Duodenal mucosa (tissue), 2 donors: ENCODE measurements around the gene LRRC75B.

Source experiments
- H3K27ac ChIP-seq: one replicate; pipeline ENCODE4 v1.7.0; 2013; ENCODE audit warnings: low read depth, low read length
- H3K27me3 ChIP-seq, 2 donors: one replicate each; pipeline ENCODE4 v1.7.0; 2013; ENCODE audit warnings: low read length in 2 of 2, control low read depth in 1 of 2; ENCODE audit not compliant: insufficient read depth in 2 of 2, control insufficient read depth in 1 of 2
- H3K36me3 ChIP-seq, 2 donors: one replicate each; pipeline ENCODE4 v1.7.0; 2013; ENCODE audit warnings: low read length in 2 of 2, control low read depth in 1 of 2; ENCODE audit not compliant: insufficient read depth in 2 of 2, control insufficient read depth in 1 of 2
- H3K4me1 ChIP-seq, 2 donors: one replicate each; pipeline ENCODE4 v1.7.0; 2013; ENCODE audit warnings: low read length in 2 of 2, control low read depth in 1 of 2; ENCODE audit not compliant: insufficient read depth in 2 of 2, control insufficient read depth in 1 of 2
- H3K4me3 ChIP-seq, 2 donors: one replicate each; pipeline ENCODE4 v1.7.0; 2013; ENCODE audit warnings: low read length in 2 of 2, low read depth in 1 of 2
- H3K9ac ChIP-seq, 2 donors: one replicate each; pipeline ENCODE4 v1.7.0; 2013; ENCODE audit warnings: low read length in 2 of 2, low read depth in 1 of 2
- H3K9me3 ChIP-seq, 2 donors: one replicate each; pipeline ENCODE4 v1.7.0; 2013; ENCODE audit warnings: low read length in 2 of 2, control low read depth in 1 of 2; ENCODE audit not compliant: control insufficient read depth in 1 of 2

Gene LRRC75B

DNA sequence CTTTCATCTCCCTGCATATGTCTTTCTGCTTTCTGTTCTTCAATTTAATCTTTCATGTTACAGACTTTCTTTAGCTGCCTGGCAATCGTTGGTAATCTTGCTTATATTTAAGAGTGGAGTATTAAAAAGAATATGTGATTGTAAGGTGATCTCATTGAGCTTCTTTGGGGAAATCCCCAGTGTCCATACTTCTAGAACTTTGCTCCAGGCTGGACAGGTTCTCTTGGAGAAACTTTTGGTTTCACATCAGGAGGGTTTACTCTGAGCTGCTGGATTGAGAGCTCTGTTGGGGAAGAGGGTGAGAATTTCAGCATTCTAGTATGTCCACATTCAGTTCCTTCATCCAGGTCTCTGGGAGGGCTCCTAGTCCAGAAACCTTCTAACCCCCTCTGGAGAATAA is 16.1 kb downstream of the LRRC75B start:
- peaks cover 31 to 36% of the 10 kb centered on the region in 2 donors for H3K4me1 ChIP-seq
- no peaks in the 10 kb centered on the region for H3K27me3 ChIP-seq
- no peak overlapping the region for H3K27ac ChIP-seq
- no peaks in the 10 kb centered on the region for H3K9me3 ChIP-seq
- H3K36me3 ChIP-seq, result peaks cover 8 to 31% of the 10 kb centered on the region in 2 donors
- no peak overlapping the region for H3K9ac ChIP-seq
- H3K4me3 ChIP-seq, result no peak overlapping the region

DNA sequence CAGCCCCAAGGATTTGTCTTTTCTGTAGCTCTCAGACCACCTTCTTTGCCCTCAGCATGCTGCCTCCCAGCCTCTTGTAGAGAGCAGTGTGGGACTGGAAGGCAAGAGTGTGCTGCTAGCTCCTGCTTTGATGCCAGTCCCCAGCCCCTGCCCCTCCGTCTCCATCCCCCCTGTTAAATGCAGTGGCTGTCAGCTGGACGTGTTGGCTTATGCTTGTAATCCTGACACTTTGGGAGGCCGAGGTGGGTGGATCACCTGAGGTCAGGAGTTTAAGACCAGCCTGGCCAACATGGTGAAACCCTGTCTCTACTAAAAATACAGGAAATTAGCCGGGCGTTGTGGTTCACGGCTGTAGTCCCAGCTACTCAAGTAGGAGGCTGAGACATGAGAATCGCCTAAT is 21.6 kb downstream of the LRRC75B start:
- Histone ChIP-seq H3K27ac (no peak overlapping the region), H3K27me3 (no peaks in the 10 kb centered on the region), H3K36me3 (peaks cover 28 to 77% of the 10 kb centered on the region in 2 donors), H3K4me3 (no peak overlapping the region), H3K9me3 (no peaks in the 10 kb centered on the region), H3K4me1 (peaks cover 4% of the 10 kb centered on the region in 2 donors), H3K9ac (no peak overlapping the region)

DNA sequence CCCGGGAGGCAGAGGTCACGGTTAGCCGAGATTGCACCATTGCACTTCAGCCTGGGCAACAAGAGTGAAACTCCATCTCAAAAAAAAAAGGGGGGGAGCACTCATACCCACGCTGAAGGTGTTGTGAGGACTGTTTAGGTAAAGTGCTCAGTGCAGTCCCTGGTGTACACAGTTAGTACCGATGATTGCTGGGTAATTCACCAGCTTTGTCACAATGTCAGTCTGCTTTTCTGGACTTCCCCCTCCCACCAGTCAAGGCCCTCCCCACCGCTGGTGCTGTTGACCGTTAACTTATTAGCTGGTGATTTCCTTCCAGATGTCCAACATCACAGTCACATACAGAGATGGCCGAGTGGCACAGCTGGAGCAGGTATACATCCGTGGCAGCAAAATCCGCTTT is 25.2 kb downstream of the LRRC75B start:
- H3K4me3 ChIP-seq, result no peak overlapping the region
- H3K27ac ChIP-seq, result no peak overlapping the region
- H3K27me3 ChIP-seq, result no peaks in the 10 kb centered on the region
- H3K36me3 ChIP-seq, result peaks cover 28 to 69% of the 10 kb centered on the region in 2 donors
- H3K4me1 ChIP-seq, result peaks cover 7 to 9% of the 10 kb centered on the region in 2 donors
- no peak overlapping the region for H3K9ac ChIP-seq
- no peaks in the 10 kb centered on the region for H3K9me3 ChIP-seq

DNA sequence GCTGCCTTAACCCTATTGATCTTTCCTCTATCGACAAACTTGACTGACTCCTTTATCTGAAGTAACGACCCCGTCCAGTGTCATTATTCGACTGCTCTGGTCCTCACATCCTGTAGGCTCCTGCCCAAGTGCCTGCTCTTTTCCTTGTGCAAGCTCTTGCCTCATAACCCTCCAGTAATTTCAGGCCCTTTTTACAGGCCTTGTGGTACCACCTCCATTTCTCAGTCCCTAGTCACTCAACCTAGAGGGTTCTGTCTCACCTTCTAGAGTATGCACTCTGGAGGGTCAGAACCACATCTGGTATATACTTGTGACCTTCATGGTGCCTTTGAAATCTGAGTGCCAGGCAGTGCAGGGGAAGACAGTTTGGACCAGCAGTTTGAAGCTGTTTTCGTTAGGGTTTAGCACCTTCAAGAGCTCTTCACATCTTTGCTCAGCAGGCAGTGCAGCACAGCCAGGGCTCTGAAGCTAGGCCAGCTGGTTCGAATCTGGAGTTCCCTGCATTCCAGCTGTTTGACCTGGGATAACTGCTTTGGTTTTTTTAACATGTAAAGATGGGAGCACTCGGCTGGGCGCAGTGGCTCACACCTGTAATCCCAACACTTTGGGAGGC is 25.9 kb downstream of the LRRC75B start:
- Histone ChIP-seq H3K27me3 (no peaks in the 10 kb centered on the region), H3K36me3 (peaks cover 26 to 63% of the 10 kb centered on the region in 2 donors), H3K27ac (no peak overlapping the region), H3K9me3 (no peaks in the 10 kb centered on the region), H3K9ac (no peak overlapping the region), H3K4me3 (no peak overlapping the region), H3K4me1 (peaks cover 7 to 9% of the 10 kb centered on the region in 2 donors)

DNA sequence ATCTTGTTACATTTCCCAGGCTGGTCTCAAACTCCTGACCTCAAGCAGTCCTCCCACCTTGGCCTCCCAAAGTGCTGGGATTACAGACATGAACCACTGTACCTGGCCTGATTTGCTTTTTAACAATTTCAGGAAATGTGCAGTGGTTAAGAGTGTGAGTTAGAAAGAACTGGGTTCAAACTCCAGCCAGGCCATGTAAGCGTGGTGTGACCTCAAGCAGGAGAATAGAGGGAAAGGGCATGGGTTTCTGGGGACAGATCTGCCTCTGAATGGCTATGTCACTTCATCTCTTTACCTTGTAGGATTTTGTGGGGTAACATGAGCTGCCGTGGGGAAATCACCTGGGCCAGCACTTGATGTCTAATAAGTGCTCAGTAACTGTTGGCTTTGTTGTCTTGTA is 27.8 kb downstream of the LRRC75B start:
- Histone ChIP-seq H3K27ac (no peak overlapping the region), H3K36me3 (peaks cover 22 to 57% of the 10 kb centered on the region in 2 donors), H3K27me3 (no peaks in the 10 kb centered on the region), H3K9ac (no peak overlapping the region), H3K9me3 (no peaks in the 10 kb centered on the region), H3K4me1 (peaks cover 7 to 9% of the 10 kb centered on the region in 2 donors), H3K4me3 (no peak overlapping the region)

DNA sequence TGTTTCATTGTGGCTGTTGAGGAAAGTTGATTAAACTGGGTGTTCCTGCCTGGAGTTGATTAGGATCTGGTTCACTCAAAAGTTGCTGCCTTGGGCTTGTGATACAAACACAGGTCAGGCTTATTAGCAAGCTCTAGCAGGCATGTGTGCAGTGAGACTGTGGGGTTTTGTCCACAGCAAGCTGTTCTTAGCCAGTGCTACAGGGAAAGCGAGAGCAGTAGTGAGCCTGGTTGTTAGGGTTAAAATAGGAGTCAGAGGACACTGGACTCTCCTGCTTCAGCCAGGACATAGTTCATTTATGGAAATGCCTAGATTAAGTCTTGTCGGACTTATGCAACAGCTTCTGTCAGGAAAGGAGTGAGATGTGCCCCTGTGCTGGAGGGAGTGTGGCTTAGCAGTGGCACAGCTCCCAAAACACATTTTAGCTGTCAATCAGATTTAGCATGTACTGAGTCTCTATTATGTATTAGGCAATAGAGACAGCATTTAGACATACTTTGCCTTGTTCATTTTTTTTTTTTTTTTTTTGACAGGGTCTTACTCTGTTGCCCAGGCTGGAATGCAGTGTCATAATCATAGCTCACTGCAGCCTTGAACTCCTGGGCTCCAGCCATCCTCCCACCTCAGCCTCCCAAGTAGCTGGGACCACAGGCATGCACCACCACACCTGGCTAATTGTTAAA is 28.4 kb downstream of the LRRC75B start:
- Histone ChIP-seq H3K27me3 (no peaks in the 10 kb centered on the region), H3K36me3 (peaks cover 21 to 55% of the 10 kb centered on the region in 2 donors), H3K9me3 (no peaks in the 10 kb centered on the region), H3K4me1 (peaks cover 7 to 9% of the 10 kb centered on the region in 2 donors), H3K27ac (no peak overlapping the region), H3K4me3 (no peak overlapping the region), H3K9ac (no peak overlapping the region)

DNA sequence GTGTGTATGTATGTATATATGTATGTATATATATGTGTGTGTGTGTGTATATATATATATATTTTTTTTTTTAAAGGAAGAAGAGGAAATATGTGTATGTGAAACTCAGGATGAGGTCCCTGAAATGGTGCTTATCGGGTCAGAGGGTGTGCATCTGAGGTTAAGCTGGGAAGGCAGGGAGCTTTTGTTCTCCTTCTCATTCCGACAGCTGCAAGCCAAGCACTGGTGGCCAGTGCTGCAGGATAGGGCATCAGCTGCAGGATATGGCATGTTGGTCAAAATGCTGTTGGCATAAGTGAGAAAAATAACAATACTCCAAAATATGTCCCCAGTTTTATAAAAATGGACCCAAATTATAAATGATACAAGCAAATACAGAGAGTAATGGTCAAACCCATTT is 29.6 kb downstream of the LRRC75B start:
- Histone ChIP-seq H3K36me3 (peaks cover 27 to 59% of the 10 kb centered on the region in 2 donors), H3K9ac (no peak overlapping the region), H3K27ac (no peak overlapping the region), H3K27me3 (no peaks in the 10 kb centered on the region), H3K4me3 (no peak overlapping the region), H3K9me3 (no peaks in the 10 kb centered on the region), H3K4me1 (peaks cover 7 to 9% of the 10 kb centered on the region in 2 donors)

DNA sequence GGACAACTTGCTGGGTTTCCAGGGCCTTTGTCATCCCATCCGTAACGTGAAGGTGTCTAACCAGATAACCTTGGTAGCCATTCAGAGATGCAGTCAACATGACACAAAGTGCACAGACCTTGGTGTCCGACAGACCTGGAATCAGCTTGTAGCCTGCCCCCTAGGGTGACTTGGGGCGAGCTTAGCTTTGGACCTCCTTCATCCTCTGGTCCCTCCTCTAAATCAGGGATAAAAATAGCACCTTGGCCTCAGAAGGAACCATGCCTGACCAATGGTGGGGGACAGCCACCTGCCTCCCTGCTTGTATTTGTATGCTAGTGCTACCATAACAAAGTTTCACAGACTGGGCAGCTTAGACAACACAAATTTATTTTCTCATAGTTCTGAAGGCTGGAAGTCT is 33.4 kb downstream of the LRRC75B start:
- Histone ChIP-seq H3K27ac (no peak overlapping the region), H3K27me3 (no peaks in the 10 kb centered on the region), H3K9ac (no peak overlapping the region), H3K4me3 (no peak overlapping the region), H3K9me3 (no peaks in the 10 kb centered on the region), H3K36me3 (peaks cover 32 to 43% of the 10 kb centered on the region in 2 donors), H3K4me1 (peaks cover 17 to 20% of the 10 kb centered on the region in 2 donors)

DNA sequence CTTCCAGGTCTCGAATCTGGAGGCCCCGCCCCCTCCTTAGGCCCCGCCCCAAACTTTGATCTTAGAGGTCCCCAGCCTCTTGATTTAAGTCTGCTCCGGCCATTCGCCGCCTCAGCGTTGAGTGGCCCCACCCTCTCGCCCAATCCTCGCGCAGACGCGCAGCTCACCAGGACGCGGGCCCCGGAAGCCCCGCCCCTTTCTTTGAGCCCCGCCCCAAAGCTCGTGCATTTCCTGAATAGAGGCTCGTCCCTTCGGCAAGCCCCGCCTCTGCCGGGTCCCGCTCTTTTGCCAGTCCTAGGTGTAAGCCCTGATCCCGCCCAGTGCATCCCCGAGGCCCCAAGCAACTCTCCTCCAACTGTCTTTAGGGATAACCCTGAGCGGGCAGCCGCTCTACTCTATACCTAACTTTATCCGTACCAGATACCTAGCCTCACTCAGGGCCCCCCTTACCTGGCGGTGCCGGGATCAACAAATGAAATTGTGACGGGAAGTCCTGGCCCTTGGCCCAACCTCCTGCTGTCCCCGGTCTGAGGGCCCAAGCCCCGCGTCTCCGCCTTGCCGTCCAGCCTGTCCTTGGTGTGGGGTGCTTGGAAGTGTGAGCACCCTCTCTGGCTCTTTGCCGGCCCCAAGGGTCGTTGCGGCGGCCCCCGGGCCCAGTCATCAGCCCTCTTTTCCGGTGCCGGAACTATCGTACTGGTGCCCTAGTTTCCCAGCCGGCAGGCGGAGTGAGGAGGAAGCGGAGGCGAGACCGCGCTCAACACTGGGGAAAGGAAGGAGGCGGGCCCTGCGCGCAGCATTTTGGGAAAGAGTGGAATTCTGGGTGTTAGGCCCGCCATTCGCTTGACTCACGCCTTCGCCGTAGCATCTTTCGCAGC is 37.5 kb downstream of the LRRC75B start, which contains the start of gene SNRPD3:
Gene SNRPD3 (plus strand): TSS at position 835 of the 875 bp plus-strand sequence. CDS start 1,676 bp downstream, outside the sequence.
- Histone ChIP-seq H3K27me3 (no peaks in the 10 kb centered on the region), H3K9ac (peak within 1 kb of the TSS; percentile 94 to 100), H3K36me3 (peaks cover 23 to 35% of the 10 kb centered on the region in 2 donors), H3K27ac (peak within 1 kb of the TSS; percentile 94), H3K4me3 (peak within 1 kb of the TSS; percentile 99), H3K9me3 (no peaks in the 10 kb centered on the region), H3K4me1 (peaks cover 47 to 52% of the 10 kb centered on the region in 2 donors)
